ENCODE measurements around the gene NTHL1.

NTHL1 gene

GRCh38 chr16:2083876-2084780 lies 36.5 kb upstream of the NTHL1 start:
- DNase-seq = no peak

- no peak for DNase-seq
These were observed 35.8 kb upstream of the NTHL1 start for GRCh38 chr16:2083409-2083808.

DNA sequence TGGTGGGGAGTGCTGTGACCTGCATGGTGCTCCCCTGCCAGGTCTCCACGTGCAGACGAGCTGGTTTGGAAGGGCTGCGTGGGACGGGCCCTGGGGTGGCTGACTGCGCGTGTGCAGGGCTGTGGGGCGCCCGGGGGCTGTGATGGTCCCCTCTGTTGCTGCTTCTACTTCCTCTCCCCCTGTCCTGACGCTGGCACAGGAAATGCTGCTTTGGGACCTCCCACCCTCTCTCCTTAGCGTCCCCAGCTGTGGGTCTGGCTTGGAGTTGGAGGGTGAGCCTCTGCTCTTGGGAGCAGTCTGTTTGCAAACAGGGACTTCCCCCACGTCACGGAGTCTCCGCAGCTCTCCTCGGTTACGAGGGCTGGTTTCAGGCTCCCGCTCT lies 35.3 kb upstream of the NTHL1 start:
- no peak for DNase-seq

GRCh38 chr16:2082171-2082982 lies 34.7 kb upstream of the NTHL1 start:
- no peak for DNase-seq

DNA sequence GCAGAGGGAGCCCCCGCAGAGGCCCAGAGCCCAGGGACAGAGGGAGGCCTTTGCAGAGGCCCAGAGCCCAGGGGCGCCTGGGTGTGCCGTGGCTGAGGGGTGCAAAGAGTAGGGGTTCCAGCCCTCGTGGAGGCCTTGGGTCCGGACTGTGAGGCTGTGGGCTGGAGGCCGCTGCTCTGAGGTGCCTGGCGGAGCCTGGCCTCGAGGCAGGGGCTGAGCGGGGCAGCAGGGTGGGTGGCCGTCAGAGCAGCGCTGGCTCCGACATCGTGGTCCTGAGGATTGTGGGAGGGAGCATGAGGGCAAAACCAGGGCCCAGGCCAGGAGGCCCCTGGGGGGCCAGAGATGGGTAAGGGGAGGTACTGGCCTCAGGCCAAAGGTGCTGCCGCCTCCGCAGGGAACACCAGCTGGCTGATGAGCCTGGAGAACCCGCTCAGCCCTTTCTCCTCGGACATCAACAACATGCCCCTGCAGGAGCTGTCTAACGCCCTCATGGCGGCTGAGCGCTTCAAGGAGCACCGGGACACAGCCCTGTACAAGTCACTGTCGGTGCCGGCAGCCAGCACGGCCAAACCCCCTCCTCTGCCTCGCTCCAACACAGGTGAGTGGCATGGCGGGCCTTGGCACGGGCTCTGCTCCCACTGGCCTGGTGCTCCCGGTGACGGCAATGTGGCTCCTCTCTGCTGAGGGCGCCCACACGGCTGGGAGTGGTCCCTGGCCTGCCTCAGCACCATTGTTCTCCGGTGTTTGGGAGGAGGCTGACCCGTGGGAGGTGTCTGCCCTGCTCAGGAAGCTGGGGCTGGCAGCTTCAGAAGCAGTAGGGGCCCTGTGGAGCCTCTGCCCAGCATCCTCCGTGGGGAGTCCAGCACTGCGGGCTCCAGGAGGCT lies 33.8 kb upstream of the NTHL1 start:
- DNase-seq = no peak

GRCh38 chr16:2079991-2080390 lies 32.4 kb upstream of the NTHL1 start:
- DNase-seq = no peak

DNA sequence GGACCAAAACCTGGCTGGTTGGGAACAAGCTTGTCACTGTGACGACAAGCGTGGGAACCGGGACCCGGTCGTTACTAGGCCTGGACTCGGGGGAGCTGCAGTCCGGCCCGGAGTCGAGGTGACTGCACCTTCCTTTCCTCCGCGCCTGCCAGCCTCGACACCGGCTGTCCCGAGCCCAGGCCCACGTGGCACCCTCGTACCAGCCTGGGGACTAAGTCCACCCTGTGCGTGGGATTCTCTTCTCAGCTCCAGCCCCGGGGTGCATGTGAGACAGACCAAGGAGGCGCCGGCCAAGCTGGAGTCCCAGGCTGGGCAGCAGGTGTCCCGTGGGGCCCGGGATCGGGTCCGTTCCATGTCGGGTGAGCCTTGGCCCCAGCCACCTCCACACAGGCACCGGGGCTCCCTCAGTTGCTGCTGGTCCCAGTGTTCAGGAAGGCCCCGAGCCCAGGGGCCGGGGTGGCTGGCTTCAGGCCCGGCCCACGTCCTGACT lies 31.7 kb upstream of the NTHL1 start:
- no peak for DNase-seq

- no peak for DNase-seq
These were observed 31.1 kb upstream of the NTHL1 start for GRCh38 chr16:2078691-2079090.

DNA sequence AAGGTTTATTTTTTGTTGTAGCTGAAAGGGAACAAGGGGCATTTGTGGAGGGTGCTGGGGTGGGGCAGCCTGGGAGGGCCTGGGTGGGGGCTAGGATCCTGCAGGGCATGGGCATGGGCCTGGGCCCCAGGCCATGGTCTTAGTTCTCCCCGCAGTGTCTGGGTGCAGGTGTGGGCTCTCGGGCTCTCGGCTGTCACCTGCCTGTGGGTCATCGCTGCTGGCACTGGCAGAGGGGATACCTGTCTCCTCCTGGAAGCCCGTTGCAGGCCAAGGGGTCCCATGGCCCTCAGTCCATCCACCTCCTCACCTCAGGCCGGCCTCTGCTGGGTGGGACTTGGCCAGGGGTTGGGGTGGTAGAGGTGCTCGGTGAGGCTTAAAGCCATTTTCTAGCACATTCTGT lies 30.5 kb upstream of the NTHL1 start:
- DNase-seq = no peak

DNA sequence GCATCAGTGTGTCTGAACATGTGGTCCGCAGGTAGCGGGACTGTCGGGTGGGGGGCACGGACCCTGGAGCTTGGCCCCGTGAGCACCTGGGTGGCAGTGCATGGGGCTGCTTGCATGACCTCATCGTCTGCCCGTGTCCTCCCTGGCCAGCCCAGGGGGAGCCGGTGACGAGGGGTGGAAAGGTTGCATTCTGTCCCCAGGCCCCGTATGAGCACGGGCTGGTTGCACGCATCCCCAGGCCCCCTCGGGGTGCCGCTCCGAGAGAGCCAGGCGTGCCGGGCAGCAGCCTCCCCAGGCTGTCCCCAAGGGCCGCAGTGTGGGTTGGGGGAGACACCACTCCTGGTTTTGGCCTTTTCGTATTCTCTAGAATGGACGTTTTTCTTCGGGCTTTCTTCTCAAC lies 30.1 kb upstream of the NTHL1 start:
- DNase-seq = no peak

GRCh38 chr16:2077016-2077415 lies 29.4 kb upstream of the NTHL1 start:
- DNase-seq = no peak

DNA sequence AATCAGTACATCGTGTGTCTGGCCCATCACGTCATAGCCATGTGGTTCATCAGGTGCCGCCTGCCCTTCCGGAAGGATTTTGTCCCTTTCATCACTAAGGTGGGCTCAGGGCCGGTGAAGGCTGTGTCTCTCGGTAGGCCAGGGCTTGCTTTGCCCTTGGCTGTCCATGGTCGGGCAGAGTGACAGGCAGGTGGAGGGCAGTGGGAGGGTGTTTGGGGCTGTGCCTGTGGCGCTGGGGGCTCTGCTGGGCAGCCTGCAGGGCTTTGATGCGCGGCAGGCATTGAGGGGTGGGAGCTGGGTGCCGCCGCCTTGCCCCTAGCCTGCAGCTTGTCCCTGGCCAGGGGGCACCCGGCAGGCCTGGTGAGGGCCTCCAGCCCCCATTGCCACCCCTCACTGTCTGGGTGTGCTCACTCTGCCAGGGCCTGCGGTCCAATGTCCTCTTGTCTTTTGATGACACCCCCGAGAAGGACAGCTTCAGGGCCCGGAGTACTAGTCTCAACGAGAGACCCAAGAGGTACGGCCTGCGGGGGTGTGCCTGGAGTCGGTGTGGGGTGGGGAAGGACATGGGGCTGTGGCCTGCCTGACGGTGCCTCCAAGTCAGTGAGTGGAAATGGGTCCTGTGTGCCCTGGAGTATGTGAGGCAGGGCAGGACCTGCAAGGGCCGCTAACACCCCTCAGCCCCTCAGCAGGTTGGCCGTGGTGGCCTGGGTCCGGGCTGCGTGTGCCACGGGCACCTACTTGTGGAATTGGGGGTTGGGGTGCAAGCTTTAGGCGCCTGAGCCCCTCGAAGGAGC lies 28.6 kb upstream of the NTHL1 start:
- no peak for DNase-seq

- no peak for DNase-seq
These were observed 28.0 kb upstream of the NTHL1 start for GRCh38 chr16:2075631-2076030.

DNA sequence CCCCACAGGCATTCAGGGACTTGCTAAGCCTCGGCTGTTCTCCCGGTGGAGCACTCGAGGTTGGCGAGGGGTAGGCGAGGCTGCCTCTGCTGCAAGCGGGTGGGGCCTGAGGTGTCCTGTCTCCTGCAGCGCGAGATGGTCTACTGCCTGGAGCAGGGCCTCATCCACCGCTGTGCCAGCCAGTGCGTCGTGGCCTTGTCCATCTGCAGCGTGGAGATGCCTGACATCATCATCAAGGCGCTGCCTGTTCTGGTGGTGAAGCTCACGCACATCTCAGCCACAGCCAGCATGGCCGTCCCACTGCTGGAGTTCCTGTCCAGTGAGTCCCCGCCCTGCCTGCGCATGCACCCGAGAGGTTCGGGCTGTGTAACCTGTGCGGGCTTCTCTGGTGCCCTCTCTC lies 26.4 kb upstream of the NTHL1 start:
- DNase-seq = no peak

GRCh38 chr16:2072926-2073325 lies 25.3 kb upstream of the NTHL1 start:
- no peak for DNase-seq

DNA sequence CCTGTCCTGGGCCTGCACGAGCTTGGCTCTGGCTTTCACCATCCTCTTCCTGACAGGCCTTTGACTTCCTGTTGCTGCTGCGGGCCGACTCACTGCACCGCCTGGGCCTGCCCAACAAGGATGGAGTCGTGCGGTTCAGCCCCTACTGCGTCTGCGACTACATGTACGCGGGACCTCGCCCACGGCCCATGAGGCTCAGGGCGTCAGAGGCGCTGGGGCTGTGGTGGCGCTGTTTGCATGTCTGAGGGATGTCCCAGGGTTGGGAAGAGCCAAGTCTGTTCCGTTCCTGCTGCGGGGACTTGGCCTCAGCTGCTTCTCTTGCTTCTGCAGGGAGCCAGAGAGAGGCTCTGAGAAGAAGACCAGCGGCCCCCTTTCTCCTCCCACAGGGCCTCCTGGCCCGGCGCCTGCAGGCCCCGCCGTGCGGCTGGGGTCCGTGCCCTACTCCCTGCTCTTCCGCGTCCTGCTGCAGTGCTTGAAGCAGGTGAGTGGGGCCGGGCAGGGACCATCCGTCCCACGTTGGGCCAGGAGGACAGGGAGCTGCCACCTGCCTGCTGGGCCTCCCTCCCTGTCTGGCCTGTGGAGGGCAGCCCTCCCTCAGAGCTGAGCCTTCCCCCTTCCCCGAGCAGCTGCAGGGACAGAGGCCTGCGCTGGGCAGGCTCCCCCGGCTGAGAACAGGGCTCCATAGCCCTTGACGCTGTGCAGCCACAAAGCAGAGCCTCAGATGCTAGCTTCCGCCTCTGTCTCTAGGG lies 24.0 kb upstream of the NTHL1 start:
- DNase-seq = no peak

DNA sequence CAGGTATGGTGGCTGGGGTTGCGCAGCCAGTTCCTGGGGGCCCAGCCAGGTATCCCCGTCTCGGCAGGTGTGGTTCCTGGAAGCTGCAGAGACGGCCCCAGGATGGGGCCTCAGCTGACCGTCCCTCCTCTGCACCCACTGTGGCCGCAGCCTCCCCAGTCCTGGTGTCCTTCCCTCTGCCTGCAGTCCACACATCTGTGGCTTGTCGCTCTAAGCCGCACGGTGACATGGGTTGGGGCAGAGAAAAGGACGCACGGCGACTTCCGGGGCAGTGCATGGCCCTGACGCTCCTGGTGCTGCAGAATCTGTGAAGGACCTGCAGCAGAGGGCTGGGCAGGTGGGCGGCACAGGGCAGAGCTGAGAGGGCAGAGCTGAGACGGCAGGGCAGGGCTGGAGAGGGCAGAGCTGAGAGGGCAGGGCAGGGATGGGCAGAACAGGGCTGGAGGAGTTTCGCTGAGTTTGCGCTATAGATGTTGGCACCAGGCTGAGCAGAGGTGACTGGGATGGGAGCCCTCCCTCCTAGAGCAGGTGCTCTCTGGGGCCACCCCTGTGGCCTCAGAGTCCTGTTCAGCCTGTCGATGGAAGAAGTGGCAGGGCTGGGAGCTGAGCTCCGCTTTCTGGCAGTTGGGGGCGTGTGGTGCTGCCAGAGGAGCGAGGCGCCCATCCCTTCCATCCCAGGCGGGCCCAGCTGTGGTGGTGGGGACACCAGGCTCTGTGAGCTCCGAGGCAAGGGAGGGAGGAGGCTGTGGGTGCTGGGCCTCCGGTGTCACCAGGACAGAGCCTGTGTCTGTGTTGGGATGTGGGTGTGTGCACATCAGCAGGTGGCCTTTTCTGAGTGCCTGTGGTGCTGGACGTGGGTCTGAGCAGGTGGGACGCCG lies 23.2 kb upstream of the NTHL1 start:
- DNase-seq = no peak

DNA sequence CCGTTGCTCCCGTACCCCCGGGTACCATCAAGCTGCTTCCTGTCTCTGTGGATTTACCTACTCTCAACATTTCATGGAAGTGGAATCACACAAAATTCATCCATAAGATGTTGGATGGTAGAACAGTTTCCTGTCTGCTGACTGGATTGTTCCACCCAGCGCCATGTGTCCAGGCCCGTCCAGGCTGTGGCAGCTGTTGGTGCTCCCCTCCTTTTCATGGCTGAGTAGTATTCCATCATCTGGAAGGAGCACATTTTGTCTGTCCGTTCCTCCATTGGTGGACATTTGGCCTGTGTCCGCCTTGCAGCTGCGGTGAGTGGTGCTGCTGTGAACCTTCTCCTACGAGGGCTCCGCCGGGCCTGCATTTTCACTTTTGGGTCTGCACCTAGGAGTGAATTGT lies 18.5 kb upstream of the NTHL1 start:
- DNase-seq = no peak

- DNase-seq = no peak
These were observed 16.8 kb upstream of the NTHL1 start for GRCh38 chr16:2064368-2064945.

- DNase-seq = no peak
These were observed 16.2 kb upstream of the NTHL1 start for GRCh38 chr16:2063861-2064260.
